ENCODE data around the gene MAPT.

The MAPT gene

GRCh38 chr17:46023783-46024388 is 129.5 kb downstream of the MAPT start:
- FAIRE-seq = no peak

GRCh38 chr17:46024590-46024989 is 130.2 kb downstream of the MAPT start:
- no peak for DNase-seq (ENCODE audit: insufficient read length, low spot score)
- no peak for FAIRE-seq

More at GRCh38 chr17:46023783-46024388, 129.5 kb downstream of the MAPT start:
- no peak for DNase-seq (ENCODE audit: insufficient read length, low spot score)

- DNase-seq (ENCODE audit: insufficient read length, low spot score) (no peak), FAIRE-seq (no peak)
Observed at GRCh38 chr17:46025060-46025459, 130.7 kb downstream of the MAPT start.

GRCh38 chr17:46025510-46026165 is 131.3 kb downstream of the MAPT start:
- FAIRE-seq (no peak), DNase-seq (ENCODE audit: insufficient read length, low spot score) (no peak)

GRCh38 chr17:46026166-46027047 is 132.1 kb downstream of the MAPT start:
- FAIRE-seq (no peak), DNase-seq (ENCODE audit: insufficient read length, low spot score) (no peak)

- FAIRE-seq = no peak
- DNase-seq (ENCODE audit: insufficient read length, low spot score) = no peak
Observed at GRCh38 chr17:46027048-46027975, 133.0 kb downstream of the MAPT start.

- no peak for DNase-seq (ENCODE audit: insufficient read length, low spot score)
- FAIRE-seq = no peak
Observed at GRCh38 chr17:46027976-46028325, 133.6 kb downstream of the MAPT start.

GRCh38 chr17:46028374-46028773 is 134.0 kb downstream of the MAPT start:
- no peak for FAIRE-seq
- no peak for DNase-seq (ENCODE audit: insufficient read length, low spot score)

- DNase-seq (ENCODE audit: insufficient read length, low spot score) (no peak), FAIRE-seq (no peak)
Observed at GRCh38 chr17:46028981-46029565, 134.7 kb downstream of the MAPT start.

GRCh38 chr17:46029627-46030026 is 135.3 kb downstream of the MAPT start:
- DNase-seq (ENCODE audit: insufficient read length, low spot score) (no peak), FAIRE-seq (no peak)

- no peak for FAIRE-seq
Observed at GRCh38 chr17:46030752-46031151, 136.4 kb downstream of the MAPT start.

GRCh38 chr17:46031440-46031839 is 137.1 kb downstream of the MAPT start:
- FAIRE-seq = no peak
- DNase-seq (ENCODE audit: insufficient read length, low spot score) = no peak

More at GRCh38 chr17:46030752-46031151, 136.4 kb downstream of the MAPT start:
- DNase-seq (ENCODE audit: insufficient read length, low spot score) = no peak

- no peak for DNase-seq (ENCODE audit: insufficient read length, low spot score)
- no peak for FAIRE-seq
Observed at GRCh38 chr17:46031920-46032319, 137.6 kb downstream of the MAPT start.

GRCh38 chr17:46032909-46033308 is 138.6 kb downstream of the MAPT start:
- FAIRE-seq (no peak), DNase-seq (ENCODE audit: insufficient read length, low spot score) (no peak)

GRCh38 chr17:46033392-46033791 is 139.0 kb downstream of the MAPT start:
- no peak for DNase-seq (ENCODE audit: insufficient read length, low spot score)
- no peak for FAIRE-seq

GRCh38 chr17:46035112-46035818 is 140.9 kb downstream of the MAPT start:
- DNase-seq (ENCODE audit: insufficient read length, low spot score) = peak; percentile 35
- peak; percentile 89 for FAIRE-seq

GRCh38 chr17:46036491-46036890 is 142.1 kb downstream of the MAPT start:
- DNase-seq (ENCODE audit: insufficient read length, low spot score) (no peak), FAIRE-seq (no peak)

GRCh38 chr17:46037722-46038255 is 143.4 kb downstream of the MAPT start:
- no peak for DNase-seq (ENCODE audit: insufficient read length, low spot score)
- FAIRE-seq = no peak

GRCh38 chr17:46038414-46038813 is 144.1 kb downstream of the MAPT start:
- DNase-seq (ENCODE audit: insufficient read length, low spot score) = no peak
- FAIRE-seq = no peak

Measured in GM19239 (cell line).